ENCODE results near the gene ARRDC1. TPM values are rescaled to one million over a fixed set of nuclear protein-coding genes. Genes with fewer than 3 reads are reported as not detected.

The ARRDC1 gene
- total RNA-seq, 1 donor: 15.0 TPM

GRCh38 chr9:137648396-137648795 is 42.9 kb downstream of the ARRDC1 start:
- no peak for TF ChIP-seq CTCF (IDR thresholded peaks at IDR 0.05; ENCODE audit: insufficient read depth, low read length)
- no peak overlapping the region for H3K4me3 ChIP-seq (ENCODE audit: low read depth, low read length)
- peak; percentile 69 for DNase-seq (ENCODE audit: low read depth)

- DNase-seq (ENCODE audit: low read depth): no peak
- no peak for TF ChIP-seq CTCF (IDR thresholded peaks at IDR 0.05; ENCODE audit: insufficient read depth, low read length)
- H3K4me3 ChIP-seq (ENCODE audit: low read depth, low read length): no peak overlapping the region
Observed at GRCh38 chr9:137649553-137649952, 44.1 kb downstream of the ARRDC1 start.

- TF ChIP-seq CTCF (IDR thresholded peaks at IDR 0.05; ENCODE audit: insufficient read depth, low read length): no peak
- DNase-seq (ENCODE audit: low read depth): no peak
- no peak overlapping the region for H3K4me3 ChIP-seq (ENCODE audit: low read depth, low read length)
Observed at GRCh38 chr9:137650259-137650658, 44.8 kb downstream of the ARRDC1 start.

- no peak for TF ChIP-seq CTCF (IDR thresholded peaks at IDR 0.05; ENCODE audit: insufficient read depth, low read length)
- no peak for DNase-seq (ENCODE audit: low read depth)
- no peak overlapping the region for H3K4me3 ChIP-seq (ENCODE audit: low read depth, low read length)
Observed at GRCh38 chr9:137650779-137651178, 45.3 kb downstream of the ARRDC1 start.

- no peak for TF ChIP-seq CTCF (IDR thresholded peaks at IDR 0.05; ENCODE audit: insufficient read depth, low read length)
- no peak for DNase-seq (ENCODE audit: low read depth)
- no peak overlapping the region for H3K4me3 ChIP-seq (ENCODE audit: low read depth, low read length)
Observed at GRCh38 chr9:137656416-137656815, 50.9 kb downstream of the ARRDC1 start.

- TF ChIP-seq CTCF (IDR thresholded peaks at IDR 0.05; ENCODE audit: insufficient read depth, low read length): no peak
- no peak overlapping the region for H3K4me3 ChIP-seq (ENCODE audit: low read depth, low read length)
- no peak for DNase-seq (ENCODE audit: low read depth)
Observed at GRCh38 chr9:137657606-137658005, 52.1 kb downstream of the ARRDC1 start.

- H3K4me3 ChIP-seq (ENCODE audit: low read depth, low read length): no peak overlapping the region
- TF ChIP-seq CTCF (IDR thresholded peaks at IDR 0.05; ENCODE audit: insufficient read depth, low read length): no peak
- DNase-seq (ENCODE audit: low read depth): no peak
Observed at GRCh38 chr9:137658781-137659180, 53.3 kb downstream of the ARRDC1 start.

Data from fibroblast of the aortic adventitia (primary cell).